HG02642 (cell line): Measurements from ENCODE around the gene HNRNPR.
"Not testable (repeated sequence)": the region's sequence is repeated elsewhere in the genome, so short reads cannot be mapped to it uniquely, and the experiment has no call there.

Experiments used
- ATAC-seq: cut with Tn5 transposase; IDR thresholded peaks from one replicate; pipeline ENCODE4 v1.9.1; 2021; ENCODE audit warnings: mild to moderate bottlenecking; ENCODE audit not compliant: unreplicated experiment, poor library complexity

Gene HNRNPR

DNA sequence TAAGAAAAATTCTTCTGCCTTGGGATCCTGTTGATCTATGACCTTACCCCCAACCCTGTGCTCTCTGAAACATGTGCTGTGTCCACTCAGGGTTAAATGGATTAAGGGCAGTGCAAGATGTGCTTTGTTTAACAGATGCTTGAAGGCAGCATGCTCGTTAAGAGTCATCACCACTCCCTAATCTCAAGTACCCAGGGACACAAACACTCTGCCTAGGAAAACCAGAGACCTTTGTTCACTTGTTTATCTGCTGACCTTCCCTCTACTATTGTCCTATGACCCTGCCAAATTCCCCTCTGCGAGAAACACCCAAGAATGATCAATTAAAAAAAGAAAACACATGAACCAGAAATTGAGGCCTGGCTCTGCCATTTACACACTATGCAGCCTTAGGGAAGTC, 86.0 kb downstream of the HNRNPR start:
- ATAC-seq = not testable (repeated sequence)

DNA sequence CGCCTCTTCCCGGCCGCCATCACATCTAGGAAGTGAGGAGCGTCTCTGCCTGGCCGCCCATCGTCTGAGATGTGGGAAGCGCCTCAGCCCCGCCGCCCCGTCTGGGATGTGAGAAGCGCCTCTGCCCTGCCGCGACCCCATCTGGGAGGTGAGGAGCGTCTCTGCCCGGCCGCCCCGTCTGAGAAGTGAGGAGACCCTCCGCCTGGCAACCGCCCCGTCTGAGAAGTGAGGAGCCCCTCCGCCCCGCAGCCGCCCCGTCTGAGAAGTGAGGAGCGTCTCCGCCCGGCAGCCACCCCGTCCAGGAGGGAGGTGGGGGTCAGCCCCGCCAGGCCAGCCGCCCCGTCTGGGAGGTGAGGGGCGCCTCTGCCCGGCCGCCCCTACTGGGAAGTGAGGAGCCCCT, 86.7 kb downstream of the HNRNPR start:
- ATAC-seq = not testable (repeated sequence)
